GM12878 (cell line): ENCODE results near the gene CD248. TPM values are rescaled to one million over a fixed set of nuclear protein-coding genes. Genes with fewer than 3 reads are reported as not detected.

Source experiments
- BCL3 ChIP-seq: IDR thresholded peaks from 2 replicates; pipeline ENCODE4 v1.6.1; 2011; ENCODE audit warnings: borderline replicate concordance, low read depth, mild to moderate bottlenecking, moderate library complexity, low read length; ENCODE audit not compliant: insufficient read depth, poor library complexity, severe bottlenecking
- CBX5 ChIP-seq: sonication (generic); IDR thresholded peaks from 2 replicates; pipeline ENCODE4 v1.6.1; 2016; ENCODE audit warnings: low read depth, moderate library complexity, mild to moderate bottlenecking, inconsistent platforms
- E2F4 ChIP-seq: IDR thresholded peaks from 2 replicates; pipeline ENCODE4 v1.6.1; 2012; ENCODE audit warnings: low read depth, low read length, improper control_type of control experiment
- FOXM1 ChIP-seq: IDR thresholded peaks from 2 replicates; pipeline ENCODE4 v1.6.1; 2012; ENCODE audit warnings: low read depth, mild to moderate bottlenecking, inconsistent platforms, low read length, moderate library complexity
- KAT2A ChIP-seq: conservative IDR thresholded peaks from 2 replicates; pipeline ENCODE4 v1.6.1; 2011; ENCODE audit warnings: low read depth, low read length; ENCODE audit not compliant: control insufficient read depth
- MEF2B ChIP-seq: fragments of 450-650 bp; IDR thresholded peaks from 2 replicates; pipeline ENCODE4 v1.6.1; 2018; ENCODE audit warnings: mild to moderate bottlenecking, moderate library complexity; ENCODE audit not compliant: partially characterized antibody, poor library complexity, severe bottlenecking
- MTA2 ChIP-seq: fragments of 450-650 bp; IDR thresholded peaks from 2 replicates; pipeline ENCODE4 v1.6.1; 2016; ENCODE audit warnings: low read depth, mild to moderate bottlenecking, moderate library complexity
- MTA3 ChIP-seq: IDR thresholded peaks from 2 replicates; pipeline ENCODE4 v1.6.1; 2012; ENCODE audit warnings: low read length, inconsistent platforms, borderline replicate concordance
- MYC ChIP-seq: IDR thresholded peaks from 2 replicates; pipeline ENCODE4 v1.6.1; 2011; ENCODE audit warnings: mild to moderate bottlenecking, low read length, moderate library complexity, inconsistent platforms; ENCODE audit not compliant: insufficient read depth, insufficient replicate concordance, insufficient read length, severe bottlenecking
- PBX3 ChIP-seq: IDR thresholded peaks from 2 replicates; pipeline ENCODE4 v1.6.1; 2011; ENCODE audit warnings: mild to moderate bottlenecking, low read depth, low read length, moderate library complexity; ENCODE audit not compliant: insufficient replicate concordance
- POLR2AphosphoS2 ChIP-seq: IDR thresholded peaks from 2 replicates; pipeline ENCODE4 v1.6.1; 2011; ENCODE audit warnings: low read depth, mild to moderate bottlenecking, low read length, improper control_type of control experiment, moderate library complexity
- RAD51 ChIP-seq: fragments of 450-650 bp; IDR thresholded peaks from 2 replicates; pipeline ENCODE4 v1.6.1; 2016; ENCODE audit warnings: moderate library complexity, mild to moderate bottlenecking, inconsistent platforms
- TAF1 ChIP-seq: IDR thresholded peaks from 2 replicates; pipeline ENCODE4 v1.6.1; 2011; ENCODE audit warnings: mild to moderate bottlenecking, low read depth, low read length, borderline replicate concordance
- ZNF207 ChIP-seq: fragments of 450-650 bp; IDR thresholded peaks from 2 replicates; pipeline ENCODE4 v1.6.1; 2014; ENCODE audit warnings: antibody characterized with exemption, mild to moderate bottlenecking, borderline replicate concordance
- polyA plus RNA-seq, 11 experiments: library from polyadenylated mRNA; depleted of rRNA in 4 of 11; unstranded in 6 of 11; stranded (reverse) in 5 of 11; fragments of >200 nt; fragmentation: Nextera tagmentation in 4 of 11; fragmentation: Illumina TruSeq in 1 of 11; extraction: Ambion mirVana in 4 of 11; extraction: Trizol in 1 of 11; gene quantifications; 1 replicate in 1 of 11; 2 replicates in 10 of 11; pipeline versions ENCODE4 v1.2.1 to v1.2.3, GENCODE V29; 2011 to 2016; ENCODE audit warnings: inconsistent platforms in 2 of 11, missing spikeins in 2 of 11, low read depth in 1 of 11
- total RNA-seq, 4 experiments: library from RNA; depleted of rRNA in 3 of 4; stranded (reverse); fragments of >200 nt in 3 of 4; fragmentation: Illumina TruSeq in 1 of 4; extraction: Trizol in 1 of 4; gene quantifications; 2 replicates each; pipeline versions ENCODE4 v1.2.1 to v1.2.3, GENCODE V29; 2013 to 2021
- TF ChIP-seq, protein P1 (sequence below): IDR thresholded peaks from 2 replicates; pipeline ENCODE4 v1.6.1; 2012; ENCODE audit warnings: mild to moderate bottlenecking, low read depth, low read length

The CD248 gene
- total and polyA plus RNA-seq, 10 of the 15 experiments (the other 5 are each of a cell fraction or from before 2014, with no cell fraction given): 0.10 to 0.21 (median 0.20) TPM; not detected in 7

DNA sequence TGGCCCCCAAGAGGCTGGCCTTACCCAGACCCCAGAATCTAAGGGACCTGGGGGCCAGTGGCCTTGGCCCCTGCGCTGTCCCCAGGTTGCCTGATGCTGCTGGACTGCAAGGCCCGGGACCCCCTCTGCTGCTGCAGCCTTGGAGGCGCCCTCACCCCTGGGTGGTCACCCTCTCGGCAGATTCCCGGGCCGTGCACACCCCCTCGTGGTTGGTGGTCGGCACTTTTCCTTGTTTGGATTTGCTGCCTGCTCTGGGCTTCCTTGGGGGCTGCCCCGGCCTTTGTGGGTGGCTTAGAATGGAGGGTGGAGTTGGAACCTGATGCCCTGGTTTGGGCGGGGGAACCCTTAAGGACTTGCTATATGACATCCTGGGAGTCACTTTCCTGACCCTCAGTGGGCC is 14.1 kb upstream of the CD248 start (continued):
- no peak for TF ChIP-seq BCL3
- TF ChIP-seq MTA3: no peak
- TF ChIP-seq KAT2A: no peak
- no peak for TF ChIP-seq MEF2B
- no peak for TF ChIP-seq TAF1
- no peak for TF ChIP-seq CBX5
- no peak for TF ChIP-seq ZNF207
- no peak for TF ChIP-seq MYC
- TF ChIP-seq POLR2AphosphoS2: no peak
- TF ChIP-seq E2F4: no peak
- no peak for TF ChIP-seq MTA2
- TF ChIP-seq PBX3: no peak
- TF ChIP-seq, protein P1, sequence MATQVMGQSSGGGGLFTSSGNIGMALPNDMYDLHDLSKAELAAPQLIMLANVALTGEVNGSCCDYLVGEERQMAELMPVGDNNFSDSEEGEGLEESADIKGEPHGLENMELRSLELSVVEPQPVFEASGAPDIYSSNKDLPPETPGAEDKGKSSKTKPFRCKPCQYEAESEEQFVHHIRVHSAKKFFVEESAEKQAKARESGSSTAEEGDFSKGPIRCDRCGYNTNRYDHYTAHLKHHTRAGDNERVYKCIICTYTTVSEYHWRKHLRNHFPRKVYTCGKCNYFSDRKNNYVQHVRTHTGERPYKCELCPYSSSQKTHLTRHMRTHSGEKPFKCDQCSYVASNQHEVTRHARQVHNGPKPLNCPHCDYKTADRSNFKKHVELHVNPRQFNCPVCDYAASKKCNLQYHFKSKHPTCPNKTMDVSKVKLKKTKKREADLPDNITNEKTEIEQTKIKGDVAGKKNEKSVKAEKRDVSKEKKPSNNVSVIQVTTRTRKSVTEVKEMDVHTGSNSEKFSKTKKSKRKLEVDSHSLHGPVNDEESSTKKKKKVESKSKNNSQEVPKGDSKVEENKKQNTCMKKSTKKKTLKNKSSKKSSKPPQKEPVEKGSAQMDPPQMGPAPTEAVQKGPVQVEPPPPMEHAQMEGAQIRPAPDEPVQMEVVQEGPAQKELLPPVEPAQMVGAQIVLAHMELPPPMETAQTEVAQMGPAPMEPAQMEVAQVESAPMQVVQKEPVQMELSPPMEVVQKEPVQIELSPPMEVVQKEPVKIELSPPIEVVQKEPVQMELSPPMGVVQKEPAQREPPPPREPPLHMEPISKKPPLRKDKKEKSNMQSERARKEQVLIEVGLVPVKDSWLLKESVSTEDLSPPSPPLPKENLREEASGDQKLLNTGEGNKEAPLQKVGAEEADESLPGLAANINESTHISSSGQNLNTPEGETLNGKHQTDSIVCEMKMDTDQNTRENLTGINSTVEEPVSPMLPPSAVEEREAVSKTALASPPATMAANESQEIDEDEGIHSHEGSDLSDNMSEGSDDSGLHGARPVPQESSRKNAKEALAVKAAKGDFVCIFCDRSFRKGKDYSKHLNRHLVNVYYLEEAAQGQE: no peak
- TF ChIP-seq RAD51: no peak
- TF ChIP-seq FOXM1: no peak
